NT2/D1 (cell line): ENCODE measurements around the gene BRD9.

ENCODE experiments used
- DNase-seq: peaks from one replicate; pipeline ENCODE4 v3.0.0-alpha.2; 2011; ENCODE audit warnings: low read depth, low spot score
- H3K27me3 ChIP-seq: 2 replicates; pipeline ENCODE4 v1.6.0; 2011; ENCODE audit warnings: mild to moderate bottlenecking; ENCODE audit not compliant: insufficient read length, insufficient read depth
- H3K36me3 ChIP-seq: 2 replicates; pipeline ENCODE4 v1.6.1; 2011; ENCODE audit warnings: mild to moderate bottlenecking, low read length, mixed read lengths; ENCODE audit not compliant: insufficient read depth, insufficient read length
- H3K4me1 ChIP-seq: 2 replicates; pipeline ENCODE4 v1.5.1; 2011; ENCODE audit not compliant: insufficient read depth, insufficient read length
- H3K4me3 ChIP-seq: 2 replicates; pipeline ENCODE4 v1.5.1; 2011; ENCODE audit warnings: low read depth; ENCODE audit not compliant: insufficient read length
- H3K9ac ChIP-seq: 2 replicates; pipeline ENCODE4 v1.6.0; 2011; ENCODE audit warnings: low read depth; ENCODE audit not compliant: insufficient read length
- H3K9me3 ChIP-seq: 2 replicates; pipeline ENCODE4 v1.5.1; 2011; ENCODE audit warnings: mild to moderate bottlenecking, low read length; ENCODE audit not compliant: insufficient read depth
- SUZ12 ChIP-seq: IDR thresholded peaks from 2 replicates; pipeline ENCODE4 v1.6.1; 2011; ENCODE audit not compliant: insufficient read length, insufficient read depth; ENCODE audit errors: extremely low read depth
- YY1 ChIP-seq: IDR thresholded peaks from 2 replicates; pipeline ENCODE4 v1.6.1; 2011; ENCODE audit not compliant: insufficient read length, insufficient read depth
- ZNF274 ChIP-seq: IDR thresholded peaks from 2 replicates; pipeline ENCODE4 v1.6.1; 2011; ENCODE audit warnings: mild to moderate bottlenecking, low read depth, low read length

The BRD9 gene

GRCh38 chr5:891117-891836, 1.3 kb downstream of the BRD9 start:
- Histone ChIP-seq H3K4me3 (peak overlapping the region; percentile 93), H3K4me1 (peaks cover 11% of the 10 kb centered on the region), H3K27me3 (no peaks in the 10 kb centered on the region), H3K9me3 (no peaks in the 10 kb centered on the region), H3K36me3 (peaks cover 82% of the 10 kb centered on the region), H3K9ac (peak overlapping the region; percentile 97)
- DNase-seq: no peak
- TF ChIP-seq ZNF274 (no peak), SUZ12 (no peak), YY1 (no peak)

GRCh38 chr5:889075-889710, 3.4 kb downstream of the BRD9 start:
- TF ChIP-seq ZNF274 (no peak), YY1 (no peak), SUZ12 (no peak)
- Histone ChIP-seq H3K9ac (no peak overlapping the region), H3K36me3 (peaks cover 82% of the 10 kb centered on the region), H3K4me1 (peaks cover 11% of the 10 kb centered on the region), H3K4me3 (no peak overlapping the region), H3K9me3 (no peaks in the 10 kb centered on the region), H3K27me3 (no peaks in the 10 kb centered on the region)
- DNase-seq: no peak

- Histone ChIP-seq H3K9ac (no peak overlapping the region), H3K36me3 (peaks cover 82% of the 10 kb centered on the region), H3K4me3 (no peak overlapping the region), H3K27me3 (no peaks in the 10 kb centered on the region), H3K9me3 (no peaks in the 10 kb centered on the region; the same call in 1 of the 2 replicates), H3K4me1 (peaks cover 6% of the 10 kb centered on the region)
- TF ChIP-seq YY1 (no peak), SUZ12 (no peak), ZNF274 (no peak)
- no peak for DNase-seq
Measured at GRCh38 chr5:888638-889035, 4.0 kb downstream of the BRD9 start.

- Histone ChIP-seq H3K9me3 (no peaks in the 10 kb centered on the region; the same call in 1 of the 2 replicates), H3K4me3 (no peak overlapping the region), H3K27me3 (no peaks in the 10 kb centered on the region), H3K36me3 (peaks cover 84% of the 10 kb centered on the region), H3K9ac (no peak overlapping the region), H3K4me1 (peaks cover 5% of the 10 kb centered on the region)
- no peak for TF ChIP-seq SUZ12
- TF ChIP-seq YY1: no peak
- no peak for TF ChIP-seq ZNF274
- DNase-seq: no peak
Measured at GRCh38 chr5:887947-888637, 4.5 kb downstream of the BRD9 start.

GRCh38 chr5:886716-887325, 5.8 kb downstream of the BRD9 start:
- H3K4me1 ChIP-seq: peaks cover 5% of the 10 kb centered on the region
- no peak for DNase-seq
- H3K9me3 ChIP-seq: no peaks in the 10 kb centered on the region; the same call in 1 of the 2 replicates
- peaks cover 97% of the 10 kb centered on the region for H3K36me3 ChIP-seq
- no peak overlapping the region for H3K9ac ChIP-seq
- TF ChIP-seq SUZ12 (no peak), YY1 (no peak), ZNF274 (no peak)
- H3K4me3 ChIP-seq: no peak overlapping the region
- H3K27me3 ChIP-seq: no peaks in the 10 kb centered on the region

GRCh38 chr5:886036-886435, 6.6 kb downstream of the BRD9 start:
- TF ChIP-seq SUZ12: no peak
- TF ChIP-seq ZNF274: no peak
- TF ChIP-seq YY1: no peak
- DNase-seq: no peak
- peaks cover 2% of the 10 kb centered on the region for H3K4me1 ChIP-seq
- peaks cover 100% of the 10 kb centered on the region for H3K36me3 ChIP-seq
- H3K9me3 ChIP-seq: no peaks in the 10 kb centered on the region; the same call in 1 of the 2 replicates
- no peaks in the 10 kb centered on the region for H3K27me3 ChIP-seq
- H3K9ac ChIP-seq: no peak overlapping the region
- H3K4me3 ChIP-seq: no peak overlapping the region
